HG02943 (cell line): Measurements from ENCODE around the gene AK8.

Experiments
- ATAC-seq: cut with Tn5 transposase; IDR thresholded peaks from one replicate; pipeline ENCODE4 v1.9.1; 2021; ENCODE audit warnings: mild to moderate bottlenecking, low read depth, moderate library complexity; ENCODE audit not compliant: unreplicated experiment

Gene AK8

GRCh38 chr9:132681561-132681960, 196.5 kb downstream of the AK8 start:
- ATAC-seq = no peak

GRCh38 chr9:132679946-132680625, 198.0 kb downstream of the AK8 start:
- no peak for ATAC-seq

- ATAC-seq = no peak
Observed at GRCh38 chr9:132677976-132678375, 200.1 kb downstream of the AK8 start.
